GM18951 (cell line): ENCODE results near the gene PGLYRP2.

Experiments
- POLR2A ChIP-seq: IDR thresholded peaks from 4 replicates; pipeline ENCODE4 v1.6.1; 2011; ENCODE audit warnings: mild to moderate bottlenecking; ENCODE audit not compliant: insufficient read length, insufficient read depth; ENCODE audit errors: extremely low read depth
- in situ Hi-C: fragments of 300-500 bp; cut with MboI; formaldehyde crosslinking; loops from one replicate; pipeline ENCODE4 v1.12.0; 2022; ENCODE audit warnings: low sequenced_read_pairs, mixed read lengths, inconsistent platforms; ENCODE audit not compliant: unreplicated experiment

The PGLYRP2 gene

DNA sequence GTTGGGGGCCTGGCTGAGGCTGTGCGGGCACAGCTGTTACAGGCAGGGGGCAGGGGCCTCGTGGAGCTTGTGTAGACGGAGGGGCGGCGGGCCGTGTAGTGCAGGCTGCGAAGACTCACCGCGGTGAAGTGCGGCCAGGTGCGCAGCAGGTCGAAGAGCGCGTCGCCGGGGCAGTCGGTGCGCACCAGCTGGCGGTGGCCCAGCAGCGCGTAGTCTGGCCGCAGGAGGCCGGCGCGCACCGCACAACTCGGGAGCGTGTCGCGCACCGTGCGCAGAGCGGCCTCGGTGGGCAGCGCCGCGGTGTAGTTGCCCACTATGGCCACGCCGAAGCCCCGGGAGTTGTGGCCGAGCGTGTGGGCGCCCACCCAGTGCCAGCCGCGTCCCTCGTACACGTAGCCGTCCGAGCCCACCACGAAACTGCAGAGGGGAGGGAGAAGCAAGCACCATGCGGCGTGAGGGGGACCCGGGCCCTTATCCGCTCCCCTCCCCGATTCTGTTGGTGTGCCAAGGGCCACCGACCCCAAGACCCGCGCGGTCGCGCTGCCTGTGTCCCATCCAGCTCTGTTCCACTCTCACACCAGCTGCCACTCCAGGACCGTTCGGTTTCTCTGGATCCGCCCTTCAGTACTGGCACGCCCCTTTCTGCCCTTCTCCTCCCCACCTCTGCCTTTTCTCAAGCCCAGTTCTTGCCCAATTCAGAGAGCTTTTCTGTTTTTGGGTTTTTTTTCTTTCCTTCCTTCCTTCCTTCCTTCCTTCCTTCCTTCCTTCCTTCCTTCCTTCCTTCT, 9.6 kb downstream of the PGLYRP2 start:
- in situ Hi-C loops, result no loop called here
- TF ChIP-seq POLR2A, result no peak

DNA sequence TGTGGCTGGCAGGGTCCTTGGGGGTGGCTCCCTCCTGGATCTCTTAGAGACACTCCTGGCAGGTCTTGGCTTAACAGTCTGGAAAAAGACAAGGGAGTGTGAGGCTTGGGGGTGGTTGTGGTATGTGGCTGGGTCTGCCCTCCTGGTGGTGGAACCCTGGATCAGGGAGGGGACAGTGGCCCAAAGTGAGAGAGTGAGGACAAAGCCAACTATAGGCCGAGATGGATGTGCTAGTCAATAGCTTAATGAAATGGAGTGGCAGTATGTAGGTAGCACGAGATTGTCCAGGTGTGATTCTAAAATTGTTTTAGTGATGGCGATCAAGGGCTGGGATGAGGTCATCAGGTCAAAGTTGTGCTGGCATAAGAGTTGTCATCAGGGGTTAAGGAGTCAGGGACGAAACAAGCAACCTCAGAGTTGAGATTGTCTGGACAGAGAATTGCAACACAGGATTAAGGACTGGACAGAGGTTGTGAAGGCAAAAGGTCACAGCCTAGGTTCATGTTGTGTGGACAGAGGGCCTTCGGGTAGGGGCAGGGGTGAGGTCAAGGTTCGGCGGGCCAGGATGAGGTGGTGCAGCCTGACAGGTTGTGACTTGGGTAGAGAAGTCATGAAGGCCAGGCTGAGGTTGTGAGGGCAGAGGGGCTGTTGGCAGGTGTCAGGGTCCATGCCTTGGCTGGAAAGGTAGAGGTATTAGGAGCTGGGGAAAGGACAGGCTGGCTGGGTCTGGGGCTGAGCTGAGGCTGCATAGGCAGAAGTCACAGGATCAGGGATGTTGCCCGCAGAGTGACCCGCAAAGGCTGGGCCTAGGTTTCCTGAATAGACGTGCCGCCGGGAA, 10.4 kb downstream of the PGLYRP2 start:
- no peak for TF ChIP-seq POLR2A
- in situ Hi-C loops, result no loop called here

DNA sequence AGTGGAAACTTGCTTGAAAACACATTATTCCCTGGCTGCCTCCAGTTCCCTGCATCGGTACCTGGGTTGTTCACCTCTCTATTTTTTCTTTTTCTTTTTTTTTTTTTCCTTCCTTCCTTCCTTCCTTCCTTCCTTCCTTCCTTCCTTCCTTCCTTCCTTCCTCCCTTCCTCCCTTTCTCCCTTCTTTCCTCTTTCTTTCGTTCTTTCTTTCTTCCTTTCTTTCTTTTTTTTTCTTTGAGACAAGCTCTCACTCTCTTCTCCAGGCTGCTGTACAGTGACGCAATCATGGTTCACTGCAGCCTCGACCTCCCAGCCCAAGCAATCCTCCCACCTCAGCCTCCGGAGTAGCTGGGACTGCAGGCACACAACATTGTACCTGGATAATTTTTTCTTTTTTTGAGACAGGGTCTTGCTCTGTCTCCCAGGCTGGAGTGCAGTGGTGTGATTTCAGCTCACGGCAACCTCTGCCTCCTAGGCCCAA, 11.5 kb downstream of the PGLYRP2 start:
- TF ChIP-seq POLR2A, result no peak
- in situ Hi-C loops, result no loop called here

DNA sequence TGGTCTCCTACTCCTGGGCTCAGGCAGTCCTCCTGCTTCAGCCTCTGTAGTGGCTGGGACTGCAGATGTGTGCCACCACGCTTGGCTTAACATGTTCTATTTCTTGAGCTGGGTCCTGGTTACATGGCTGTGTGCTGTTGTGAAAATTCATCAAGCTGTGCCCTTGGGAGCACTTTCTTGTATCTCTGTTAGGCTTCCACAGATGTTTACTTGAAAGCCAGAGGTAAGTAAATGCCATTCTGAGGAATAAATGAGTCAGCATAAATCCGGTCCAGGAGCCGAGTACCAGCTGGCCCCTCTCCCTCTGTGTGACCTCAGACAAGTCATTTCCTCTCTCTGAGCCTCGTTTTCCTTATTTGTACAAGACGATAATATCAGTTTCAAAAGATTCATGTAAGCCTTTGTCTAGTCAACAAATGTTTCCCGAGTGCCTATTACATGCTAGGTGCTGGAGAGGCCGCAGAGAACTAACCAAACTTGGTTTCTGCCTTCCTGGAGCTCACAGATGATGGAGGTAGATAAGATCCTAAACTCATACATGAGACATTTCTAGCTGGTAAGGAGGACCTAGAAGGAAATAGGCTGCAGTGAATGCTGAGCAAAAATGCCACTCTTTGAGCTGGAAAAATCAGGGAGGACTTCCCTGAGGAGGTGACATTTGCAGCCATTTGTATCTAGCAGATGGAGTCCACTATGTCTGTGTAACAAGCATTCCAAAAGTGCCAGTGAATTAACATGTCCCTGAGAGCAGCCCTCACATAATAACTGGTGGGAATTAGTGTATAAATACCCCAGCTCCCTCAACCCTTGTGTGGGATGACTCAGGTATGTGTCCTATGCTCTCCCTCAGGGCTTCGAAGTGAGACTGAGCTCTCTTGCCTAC, 12.2 kb downstream of the PGLYRP2 start:
- no peak for TF ChIP-seq POLR2A
- in situ Hi-C loops, result no loop called here

DNA sequence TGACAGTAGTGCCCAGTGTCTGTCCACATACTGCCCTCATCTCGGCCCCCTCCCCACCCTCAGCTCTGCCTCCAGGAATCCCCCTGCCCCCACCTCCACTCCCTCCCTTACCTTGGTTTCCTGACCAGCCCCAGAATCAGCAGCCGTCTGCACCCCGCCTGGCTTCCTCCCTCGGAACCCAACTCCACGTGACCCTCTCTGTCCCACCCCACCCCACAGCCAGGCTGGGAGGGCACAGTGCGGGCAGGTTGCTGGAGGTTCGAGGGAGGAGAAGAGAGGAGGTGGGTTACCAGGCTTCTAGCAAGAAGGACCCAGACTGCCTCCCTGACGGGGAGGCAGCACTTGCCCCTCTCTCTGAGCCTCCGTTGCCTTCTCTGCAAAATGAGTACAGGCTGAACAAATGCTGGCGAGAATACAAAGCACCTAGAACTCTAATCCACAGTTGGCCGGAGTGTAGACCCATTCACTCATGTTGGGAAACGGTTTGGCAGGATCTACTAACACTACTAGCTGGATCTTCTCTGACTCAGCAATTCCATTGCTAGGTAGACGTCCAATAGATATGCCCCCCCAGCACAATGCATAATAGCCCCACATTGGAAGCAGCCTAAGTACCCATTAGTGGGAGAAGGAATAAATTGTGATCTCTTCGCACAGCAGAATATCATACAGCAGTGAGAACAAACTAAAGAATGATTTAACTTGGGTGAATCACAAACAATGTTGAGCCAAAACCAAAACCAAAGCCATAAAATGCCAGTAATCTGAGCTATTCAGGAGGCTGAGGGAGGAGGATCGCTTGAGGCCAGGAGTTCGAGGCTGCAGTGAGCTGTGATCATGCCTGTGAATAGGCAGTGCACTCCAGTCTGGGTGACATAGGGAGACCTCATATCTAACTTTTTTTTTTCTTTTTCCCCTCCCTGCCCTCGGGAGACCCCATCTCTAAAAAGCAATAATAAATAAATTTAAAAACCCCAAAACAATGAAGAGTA, 14.6 kb downstream of the PGLYRP2 start, which contains the start of gene RASAL3:
Gene RASAL3, minus strand, starts transcription at position 151 of the 992 bp plus-strand sequence. CDS start 186 bp downstream, outside the sequence.
- in situ Hi-C loops, result no loop called here
- peak; percentile 65 for TF ChIP-seq POLR2A

DNA sequence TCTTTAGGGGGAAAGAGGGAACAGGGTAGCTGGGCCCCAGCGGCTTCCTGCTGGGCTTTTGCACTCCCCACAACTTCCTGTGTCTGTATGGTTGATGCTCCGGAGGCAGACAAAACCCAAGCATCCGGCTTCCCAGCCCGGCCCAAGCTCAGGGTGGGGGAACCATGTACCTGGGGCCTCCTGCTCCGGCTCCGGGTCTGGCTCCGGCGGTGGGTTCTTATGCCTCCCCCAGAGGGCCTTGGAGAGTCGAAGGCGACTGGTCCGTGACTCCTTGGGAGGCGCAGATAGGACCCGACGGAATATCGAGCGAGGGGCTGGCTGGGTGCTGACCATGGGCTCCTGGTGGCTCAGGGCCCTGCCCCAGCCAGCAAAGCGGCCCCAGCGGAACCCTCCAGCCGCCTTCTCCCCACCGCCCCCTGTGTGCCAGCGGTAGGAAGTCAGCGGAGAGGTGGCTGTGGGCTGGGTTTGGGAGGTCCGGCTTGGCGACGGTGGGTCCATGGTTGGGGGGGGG, 15.4 kb downstream of the PGLYRP2 start:
- TF ChIP-seq POLR2A, result peak; percentile 71
- in situ Hi-C loops, result no loop called here

DNA sequence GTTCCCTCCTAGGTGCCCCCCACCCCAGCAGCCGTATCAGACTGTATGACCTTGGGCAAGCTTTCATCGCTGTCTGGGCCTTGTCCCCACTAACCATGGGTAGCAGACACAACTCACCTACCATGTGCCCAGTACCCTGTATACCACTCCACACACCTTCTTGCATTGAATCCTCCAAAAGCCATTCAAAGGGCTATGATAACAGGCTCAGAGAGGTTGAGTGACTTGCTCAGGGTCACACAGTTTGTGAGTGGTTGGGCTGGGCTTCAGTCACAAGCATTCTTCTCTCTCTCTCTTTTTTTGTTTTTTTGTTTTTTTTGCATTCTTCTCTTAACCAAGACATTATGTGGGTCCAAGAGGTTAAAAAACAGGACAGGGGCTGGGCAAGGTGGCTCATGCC, 17.6 kb downstream of the PGLYRP2 start:
- TF ChIP-seq POLR2A, result no peak
- in situ Hi-C loops, result no loop called here

DNA sequence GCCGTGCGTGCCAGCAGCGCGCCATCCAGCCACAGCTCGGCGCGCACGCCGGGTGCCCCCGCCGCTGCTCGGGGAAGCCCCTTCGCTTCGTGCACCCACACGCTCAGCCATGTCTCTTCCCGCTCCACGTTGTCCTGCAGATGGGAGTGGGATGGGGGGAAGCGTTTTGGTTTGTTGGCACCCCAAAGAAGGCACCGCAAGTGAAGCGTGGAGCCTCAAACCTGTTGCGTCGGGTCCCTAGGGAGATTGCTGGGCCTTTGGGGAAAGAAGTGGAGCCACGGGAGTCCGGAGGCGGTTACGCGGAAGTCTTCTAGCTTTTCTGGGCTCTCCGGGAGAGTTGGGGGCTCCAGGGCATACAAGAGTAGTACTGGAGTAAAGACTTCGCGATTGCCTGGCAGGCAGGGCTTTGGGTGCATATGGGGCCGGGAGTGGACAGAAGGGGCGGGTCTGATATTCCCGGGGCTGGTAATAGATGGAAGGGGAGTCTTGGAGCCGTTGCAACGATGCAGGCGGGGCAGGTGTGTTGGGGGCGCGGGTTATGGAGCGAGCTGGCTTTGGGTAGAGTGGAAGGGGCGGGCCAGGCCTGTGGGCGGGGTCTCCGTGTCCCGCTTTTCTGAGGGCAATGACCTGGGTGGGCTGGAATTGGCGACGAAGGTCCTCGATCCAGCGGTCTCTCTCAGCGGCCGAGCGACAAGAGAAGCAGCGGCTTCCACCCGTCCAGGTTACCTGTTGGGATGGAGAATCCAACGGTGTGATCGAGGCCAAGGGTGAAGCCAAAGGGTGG, 21.4 kb downstream of the PGLYRP2 start:
- TF ChIP-seq POLR2A, result no peak
- in situ Hi-C loops, result no loop called here

DNA sequence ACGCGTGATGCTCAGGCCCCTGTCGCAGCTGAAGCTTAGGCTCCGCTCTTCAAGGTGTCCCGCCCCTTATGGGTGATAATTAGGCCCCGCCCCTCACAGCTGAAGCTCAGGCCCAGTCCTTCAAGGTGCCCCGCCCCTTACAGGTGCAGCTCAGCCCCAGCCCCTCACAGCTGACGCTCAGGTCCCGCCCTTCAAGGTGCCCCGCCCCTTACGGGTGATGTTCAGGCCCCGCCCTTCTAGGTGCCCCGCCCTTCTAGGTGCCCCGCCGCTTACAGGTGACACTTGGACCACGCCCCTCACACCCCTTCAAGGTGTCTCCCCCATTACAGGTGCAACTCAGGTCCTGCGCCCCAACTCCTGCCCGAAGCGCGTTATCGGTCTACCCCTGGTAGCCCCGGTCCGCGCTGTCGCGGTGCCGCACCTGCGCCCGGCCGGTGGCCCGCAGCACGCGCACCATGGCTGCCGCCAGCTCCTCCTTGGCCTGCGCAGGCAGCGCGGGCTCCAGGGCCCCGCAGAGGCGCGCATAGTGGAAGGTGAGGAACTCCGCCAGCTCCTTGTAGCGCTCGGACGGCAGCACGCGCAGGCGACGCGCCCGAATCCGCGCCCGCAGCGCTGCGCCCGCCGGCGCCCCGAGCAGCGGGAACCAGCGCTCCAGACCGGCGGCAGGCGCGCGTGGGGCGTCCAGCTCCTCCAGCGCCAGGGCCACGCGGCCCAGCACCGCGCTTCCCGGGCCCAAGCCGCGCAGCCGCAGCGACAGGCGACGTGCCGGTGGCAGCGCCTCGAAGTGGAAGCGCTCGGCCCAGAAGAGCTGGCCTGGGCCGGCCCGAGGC, 22.2 kb downstream of the PGLYRP2 start:
- in situ Hi-C loops, result no loop called here
- TF ChIP-seq POLR2A, result no peak

DNA sequence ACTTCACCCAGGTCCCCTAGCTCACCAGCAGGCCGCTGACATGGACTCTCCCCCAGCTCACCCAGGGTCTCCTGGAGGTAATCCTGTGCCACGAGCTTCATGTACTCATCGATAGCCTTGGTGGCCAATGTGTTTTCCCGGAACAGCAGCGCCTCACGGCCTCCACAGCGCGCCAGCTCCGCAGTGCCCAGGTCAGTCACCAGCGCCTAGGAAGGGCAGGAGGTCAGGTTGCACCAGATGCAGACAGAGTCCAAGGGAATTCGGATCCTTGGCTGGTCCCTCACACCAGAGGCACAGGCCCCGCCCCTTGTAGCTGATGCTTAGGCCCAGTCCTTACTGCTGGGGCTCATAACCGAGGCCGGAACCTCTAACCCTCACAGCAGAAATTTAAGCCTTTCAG, 22.9 kb downstream of the PGLYRP2 start:
- in situ Hi-C loops, result no loop called here
- no peak for TF ChIP-seq POLR2A

DNA sequence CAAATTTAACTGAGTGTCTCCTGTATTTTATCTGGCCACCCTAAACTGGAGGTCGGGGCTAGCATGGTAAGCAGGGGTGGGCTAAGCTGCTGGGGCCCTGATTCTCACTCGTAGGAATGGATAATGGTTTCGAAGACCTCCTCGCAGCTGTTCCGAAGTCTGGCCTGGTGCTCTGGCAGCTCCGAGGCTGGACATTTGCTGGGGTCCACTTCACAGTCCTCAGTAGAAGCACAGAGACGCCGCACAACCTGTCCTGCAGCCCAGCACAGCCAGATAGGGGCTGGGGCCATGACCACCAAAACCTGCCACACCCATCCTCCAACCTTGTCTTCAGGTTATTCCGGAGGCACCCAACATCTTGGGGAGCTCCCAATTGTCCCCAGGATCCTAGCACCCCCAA, 23.3 kb downstream of the PGLYRP2 start:
- in situ Hi-C loops, result no loop called here
- no peak for TF ChIP-seq POLR2A
